WTC11 (cell line): ENCODE measurements around the gene TRIOBP. TPM values are rescaled to one million over a fixed set of nuclear protein-coding genes. Genes with fewer than 3 reads are reported as not detected.

Experiments used
- ATAC-seq: fragments of 200-7000 bp; cut with Tn5 transposase; 2 replicates; pipeline ENCODE4 v1.10.0; 2021; ENCODE audit warnings: mild to moderate bottlenecking, moderate library complexity
- CTCF ChIA-PET: fragments of 300-600 bp; sonication (Branson Sonifier 250); formaldehyde crosslinking; loops from one replicate; lab custom pipeline; 2021; ENCODE audit warnings: antibody characterized with exemption; lab: Charles Lee
- POLR2A ChIA-PET: fragments of 350-600 bp; sonication (Branson Sonifier 250); formaldehyde crosslinking; loops from one replicate; lab custom pipeline; 2021; ENCODE audit warnings: antibody characterized with exemption; lab: Charles Lee
- DNase-seq: peaks from one replicate; pipeline ENCODE4 v3.0.0; 2021; ENCODE audit warnings: low spot score
- H3K27ac Mint-ChIP-seq: 2 replicates; pipeline ENCODE4 v1.8.0; 2021; ENCODE audit warnings: mixed read lengths
- H3K27me3 Mint-ChIP-seq: 2 replicates; pipeline ENCODE4 v1.8.0; 2021; ENCODE audit warnings: low read depth, mild to moderate bottlenecking, moderate library complexity, mixed read lengths
- H3K36me3 Mint-ChIP-seq: 2 replicates; pipeline ENCODE4 v1.8.0; 2021; ENCODE audit warnings: mixed read lengths
- H3K4me1 Mint-ChIP-seq: 2 replicates; pipeline ENCODE4 v1.8.0; 2022; ENCODE audit warnings: mixed read lengths
- H3K4me3 Mint-ChIP-seq: 2 replicates; pipeline ENCODE4 v1.8.0; 2021; ENCODE audit warnings: mild to moderate bottlenecking, moderate library complexity, mixed read lengths
- H3K9me3 Mint-ChIP-seq: 2 replicates; pipeline ENCODE4 v1.8.0; 2021; ENCODE audit warnings: mixed read lengths
- AFF4 ChIP-seq: sonication (generic); formaldehyde crosslinking; IDR thresholded peaks from 2 replicates; pipeline ENCODE4 v1.8.1; 2023; ENCODE audit warnings: mild to moderate bottlenecking, missing genetic modification reagents, borderline replicate concordance
- AR ChIP-seq: fragments of 250-450 bp; sonication (Bioruptor Pico); IDR thresholded peaks from 2 replicates; pipeline ENCODE4 v1.9.0; 2021; ENCODE audit warnings: mild to moderate bottlenecking
- ATF1 ChIP-seq: sonication (generic); formaldehyde crosslinking; IDR thresholded peaks from 2 replicates; pipeline ENCODE4 v1.8.1; 2023; ENCODE audit warnings: mild to moderate bottlenecking, moderate library complexity, missing genetic modification reagents
- CREB1 ChIP-seq: sonication (generic); formaldehyde crosslinking; IDR thresholded peaks from 2 replicates; pipeline ENCODE4 v1.8.0; 2023; ENCODE audit warnings: mild to moderate bottlenecking, missing genetic modification reagents
- EMX1 ChIP-seq: fragments of 250-450 bp; sonication (Bioruptor Pico); IDR thresholded peaks from 2 replicates; pipeline ENCODE4 v1.8.0; 2021; ENCODE audit warnings: mild to moderate bottlenecking
- FOXK1 ChIP-seq: sonication (generic); formaldehyde crosslinking; IDR thresholded peaks from 2 replicates; pipeline ENCODE4 v1.8.0; 2022; ENCODE audit warnings: mild to moderate bottlenecking, moderate library complexity, missing genetic modification reagents
- GTF2I ChIP-seq: fragments of 250-450 bp; sonication (Bioruptor Pico); conservative IDR thresholded peaks from 2 replicates; pipeline ENCODE4 v1.4.0; 2021; ENCODE audit warnings: mild to moderate bottlenecking
- KAT7 ChIP-seq: sonication (generic); formaldehyde crosslinking; IDR thresholded peaks from 2 replicates; pipeline ENCODE4 v1.8.1; 2023; ENCODE audit warnings: missing genetic modification reagents, mild to moderate bottlenecking, borderline replicate concordance
- MAX ChIP-seq: sonication (generic); formaldehyde crosslinking; IDR thresholded peaks from 2 replicates; pipeline ENCODE4 v1.8.0; 2022; ENCODE audit warnings: mild to moderate bottlenecking, missing genetic modification reagents
- MXD4 ChIP-seq: fragments of 250-450 bp; sonication (Bioruptor Pico); IDR thresholded peaks from 2 replicates; pipeline ENCODE4 v1.8.0; 2021; ENCODE audit warnings: mild to moderate bottlenecking, moderate library complexity, borderline replicate concordance
- RELA ChIP-seq: sonication (generic); formaldehyde crosslinking; IDR thresholded peaks from 2 replicates; pipeline ENCODE4 v1.8.1; 2022; ENCODE audit warnings: missing genetic modification reagents, mild to moderate bottlenecking, borderline replicate concordance
- SMAD4 ChIP-seq: sonication (generic); formaldehyde crosslinking; IDR thresholded peaks from 2 replicates; pipeline ENCODE4 v1.8.0; 2022; ENCODE audit warnings: mild to moderate bottlenecking, missing genetic modification reagents
- ZBTB21 ChIP-seq: sonication (generic); formaldehyde crosslinking; IDR thresholded peaks from 2 replicates; pipeline ENCODE4 v1.8.1; 2023; ENCODE audit warnings: mild to moderate bottlenecking, missing genetic modification reagents, borderline replicate concordance
- ZNF121 ChIP-seq: sonication (generic); formaldehyde crosslinking; IDR thresholded peaks from 2 replicates; pipeline ENCODE4 v1.8.0; 2023; ENCODE audit warnings: missing genetic modification reagents
- ZNF232 ChIP-seq: sonication (generic); formaldehyde crosslinking; IDR thresholded peaks from 2 replicates; pipeline ENCODE4 v1.8.0; 2022; ENCODE audit warnings: mild to moderate bottlenecking, missing genetic modification reagents
- ZNF263 ChIP-seq: sonication (generic); formaldehyde crosslinking; IDR thresholded peaks from 2 replicates; pipeline ENCODE4 v1.8.1; 2022; ENCODE audit warnings: low read depth, mild to moderate bottlenecking, moderate library complexity, missing genetic modification reagents
- total RNA-seq: library from RNA; stranded (reverse); gene quantifications from 3 replicates; pipeline ENCODE4 v1.2.3, GENCODE V29; 2021

The TRIOBP gene
- total RNA-seq, 1 experiment from 2014 or later: 54.0 TPM

GRCh38 chr22:37809672-37810333 lies 113.0 kb downstream of the TRIOBP start:
- ATAC-seq (no peak), DNase-seq (no peak)
- ChIA-PET POLR2A (interaction anchor here (0.7 kb wide), 2 partner anchors 126 to 146 kb away, joined by 3 read pairs; no protein-coding TSS in a partner anchor), CTCF (interaction anchor here (1.1 to 4.0 kb wide), 3 partner anchors 8 to 54 kb away, joined by 3 to 79 read pairs (median 25); no protein-coding TSS in a partner anchor)
- H3K4me1 Mint-ChIP-seq: peaks cover 27% of the 10 kb centered on the region
- H3K4me3 Mint-ChIP-seq: no peak overlapping the region
- H3K9me3 Mint-ChIP-seq: no peaks in the 10 kb centered on the region
- H3K27me3 Mint-ChIP-seq: peaks cover 40% of the 10 kb centered on the region
- no peak overlapping the region for H3K27ac Mint-ChIP-seq
- no peak for TF ChIP-seq ZBTB21 (CRISPR knock-in tag)
- no peak for TF ChIP-seq SMAD4
- no peak for TF ChIP-seq FOXK1 (CRISPR knock-in tag)
- TF ChIP-seq MXD4 (CRISPR knock-in tag): no peak
- no peak for TF ChIP-seq EMX1 (CRISPR knock-in tag)
- TF ChIP-seq MAX (CRISPR knock-in tag): no peak
- TF ChIP-seq AFF4 (CRISPR knock-in tag): no peak
- no peak for TF ChIP-seq AR
- no peak for TF ChIP-seq KAT7 (CRISPR knock-in tag)
- TF ChIP-seq ATF1 (CRISPR knock-in tag): no peak
- H3K36me3 Mint-ChIP-seq: peaks cover 5% of the 10 kb centered on the region

DNA sequence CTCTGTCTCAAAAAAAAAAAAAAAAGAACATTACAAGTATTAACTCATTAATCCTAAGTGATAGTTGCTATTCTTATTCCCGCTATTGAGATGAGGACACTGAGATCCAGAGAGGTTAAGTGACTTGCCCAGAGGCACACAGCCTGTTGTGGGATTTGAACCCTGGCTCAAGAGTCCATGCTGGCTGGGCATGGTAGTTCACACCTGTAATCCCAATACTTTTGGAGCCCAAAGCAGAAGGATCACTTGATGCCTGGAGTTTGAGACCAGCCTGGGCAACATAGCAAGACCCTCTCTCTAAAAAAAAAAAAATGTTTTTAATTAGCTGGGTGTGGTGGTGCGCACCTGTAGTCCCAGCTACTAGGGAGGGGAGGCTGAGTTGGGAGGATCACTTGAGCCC lies 115.0 kb downstream of the TRIOBP start:
- Mint-ChIP-seq H3K36me3 (peaks cover 6% of the 10 kb centered on the region), H3K27me3 (peaks cover 21% of the 10 kb centered on the region), H3K9me3 (no peaks in the 10 kb centered on the region), H3K4me1 (peaks cover 11% of the 10 kb centered on the region; the same call in 1 of the 2 replicates), H3K4me3 (no peak overlapping the region), H3K27ac (no peak overlapping the region)
- ATAC-seq (no peak), DNase-seq (no peak)
- no peak for TF ChIP-seq RELA (CRISPR knock-in tag)
- 0 out of 2 replicates have a peak, but pooled peaks have one; percentile 6 for TF ChIP-seq GTF2I (CRISPR knock-in tag)
- no peak for TF ChIP-seq CREB1 (CRISPR knock-in tag)
- TF ChIP-seq ZNF263 (CRISPR knock-in tag): no peak
- peak; percentile 54; the same call in 1 of the 2 replicates for TF ChIP-seq ZNF121
- no peak for TF ChIP-seq ZNF232
- ChIA-PET CTCF (no interaction called here), POLR2A (interaction anchor here (0.7 kb wide), 1 partner anchor 482 kb away, joined by 4 read pairs; no protein-coding TSS in a partner anchor)
